Naive thymus-derived CD8-positive, alpha-beta T cell (primary cell): ENCODE measurements around the gene NHP2. TPM values are rescaled to one million over a fixed set of nuclear protein-coding genes. Genes with fewer than 3 reads are reported as not detected.
"Not testable (repeated sequence)": the region's sequence is repeated elsewhere in the genome, so short reads cannot be mapped to it uniquely, and the experiment has no call there.

ENCODE experiments used
- ATAC-seq, 2 donors: fragments of 150-1000 bp; cut with Tn5 transposase in 1 of 2; sonication (Bioruptor Pico), chemical (Tn5 transposase) in 1 of 2; 1 replicate in 1 of 2; 2 replicates in 1 of 2; pipeline ENCODE4 v1.10.0; 2021; ENCODE audit warnings: mild to moderate bottlenecking in 2 of 2, moderate library complexity in 2 of 2
- POLR2A ChIA-PET: fragments of 350-600 bp; sonication (Branson Sonifier 250); formaldehyde crosslinking; loops from one replicate; lab custom pipeline; 2021; ENCODE audit warnings: antibody characterized with exemption; lab: Charles Lee
- DNase-seq, 10 donors: peaks; one replicate each; pipeline versions ENCODE4 v3.0.0 to v3.0.0-alpha.2; 2020 to 2022
- H3K27ac Mint-ChIP-seq, 10 donors: one replicate each; pipeline ENCODE4 v1.8.0; 2020 to 2022; ENCODE audit warnings: mild to moderate bottlenecking in 10 of 10, mixed read lengths in 10 of 10, moderate library complexity in 4 of 10, inconsistent platforms in 1 of 10
- H3K27me3 Mint-ChIP-seq, 5 donors: one replicate each; pipeline ENCODE4 v1.8.0; 2021 to 2022; ENCODE audit warnings: mixed read lengths in 5 of 5
- H3K36me3 Mint-ChIP-seq, 3 donors: one replicate each; pipeline ENCODE4 v1.8.0; 2020 to 2022; ENCODE audit warnings: mixed read lengths in 3 of 3, mild to moderate bottlenecking in 2 of 3, inconsistent platforms in 1 of 3
- H3K4me1 Mint-ChIP-seq, 4 donors: one replicate each; pipeline ENCODE4 v1.8.0; 2021 to 2022; ENCODE audit warnings: mixed read lengths in 4 of 4
- H3K4me3 Mint-ChIP-seq, 10 donors: one replicate each; pipeline ENCODE4 v1.8.0; 2020 to 2022; ENCODE audit warnings: mild to moderate bottlenecking in 10 of 10, mixed read lengths in 10 of 10, moderate library complexity in 6 of 10, inconsistent platforms in 1 of 10
- H3K9me3 Mint-ChIP-seq, 9 donors: one replicate each; pipeline ENCODE4 v1.8.0; 2020 to 2022; ENCODE audit warnings: mixed read lengths in 9 of 9, mild to moderate bottlenecking in 3 of 9, inconsistent platforms in 1 of 9, moderate library complexity in 1 of 9
- polyA plus RNA-seq, 3 donors: library from polyadenylated mRNA; unstranded; fragments of 300-500 nt; fragmentation: Illumina TruSeq; gene quantifications; one replicate each; pipeline ENCODE4 v1.2.3, GENCODE V29; 2021
- total RNA-seq, 8 experiments: library from RNA in 2 of 8; stranded (reverse) in 2 of 8; gene quantifications; one replicate each; pipeline ENCODE4 v1.2.3 and lab custom pipeline; 2021 to 2026

NHP2 gene
- 10 to 100 TPM; 79.3 to 85.4 TPM for total RNA-seq
- polyA plus RNA-seq = 100 to 1,000 TPM; 238 to 276 (median 270) TPM
- 28.0 to 200 (median 39.9) reads per million in 6 experiments for total RNA-seq (lab: John Stamatoyannopoulos, UW)

DNA sequence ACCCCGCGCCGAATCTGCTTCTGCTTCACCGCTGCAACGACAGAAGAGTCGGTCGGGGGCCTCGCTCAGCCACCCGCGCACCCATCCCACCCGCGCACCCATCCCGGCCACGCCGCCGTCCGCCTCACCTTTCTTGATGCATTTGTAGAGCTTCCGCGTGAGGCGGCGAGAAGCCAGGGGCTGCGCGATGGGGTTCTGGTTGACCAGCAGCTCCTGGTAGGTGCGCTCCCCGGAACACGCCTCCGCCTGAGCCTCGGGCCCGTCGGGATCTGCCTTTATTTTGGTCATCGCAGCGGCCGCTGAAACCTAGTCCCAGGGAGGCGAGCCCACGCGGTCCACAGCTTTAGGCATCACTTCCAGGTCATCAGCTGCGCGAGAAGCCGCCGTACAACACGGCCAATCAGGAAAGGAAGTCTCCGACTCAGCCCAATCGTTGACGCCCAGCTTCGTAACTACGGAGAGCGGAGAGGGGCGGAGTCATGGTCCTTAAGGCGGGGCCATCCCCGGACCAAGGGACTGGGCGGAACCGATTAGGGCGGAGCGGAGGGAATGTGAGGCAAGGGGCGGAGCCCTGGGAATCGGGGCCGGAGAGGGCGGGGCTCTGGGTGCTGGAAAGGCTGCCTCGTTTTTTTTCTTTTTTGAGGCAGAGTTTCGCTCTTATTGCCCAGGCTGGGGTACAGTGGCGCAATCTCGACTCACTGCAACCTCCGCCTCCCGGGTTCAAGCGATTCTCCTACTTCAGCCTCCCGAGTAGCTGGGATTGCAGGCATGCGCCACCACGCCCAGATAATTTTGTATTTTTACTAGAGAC, at the start of gene NHP2:
NHP2 (minus strand) TSS at position 356 of the 811 bp plus-strand sequence; CDS start at position 288, 68 bp downstream.
- H3K4me3 Mint-ChIP-seq = peak within 1 kb of the TSS; percentile 88 to 98 (median 97)
- H3K9me3 Mint-ChIP-seq = no peaks in the 10 kb centered on the region
- no peaks in the 10 kb centered on the region for H3K27me3 Mint-ChIP-seq
- DNase-seq = peak; percentile 91 to 98 (median 95)
- peaks cover 12 to 46% (median 41%) of the 10 kb centered on the region in 4 donors for H3K4me1 Mint-ChIP-seq
- peaks cover 0 to 29% (median 0%) of the 10 kb centered on the region in 3 donors for H3K36me3 Mint-ChIP-seq
- peak; percentile 98 for ATAC-seq
- POLR2A ChIA-PET = interaction anchor here (0.5 to 1.8 kb wide), 10 partner anchors 13 to 562 kb away, joined by 3 to 11 read pairs (median 4); partner anchors contain the start of genes HNRNPAB, RMND5B and TMED9
- H3K27ac Mint-ChIP-seq = peak within 1 kb of the TSS; percentile 89 to 97 (median 94)

DNA sequence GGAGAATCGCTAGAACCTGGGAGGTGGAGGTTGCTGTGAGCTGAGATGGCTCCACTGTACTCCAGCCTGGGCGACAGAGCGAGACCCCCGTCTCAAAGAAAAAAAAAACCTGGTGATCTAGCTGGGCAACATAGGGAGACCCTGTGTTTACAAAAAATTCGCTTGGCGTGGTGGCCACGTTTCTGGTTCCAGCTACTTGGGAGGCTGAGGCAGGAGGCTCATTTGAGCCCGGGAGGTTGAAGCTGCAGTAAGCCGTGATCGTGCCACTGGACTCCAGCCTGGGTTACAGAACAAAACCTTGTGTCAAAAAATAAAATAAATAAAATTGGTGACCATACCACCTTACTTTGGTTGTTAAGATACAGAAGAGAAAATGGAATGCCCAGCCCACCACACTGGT, 48.9 kb upstream of the NHP2 start:
- H3K4me1 Mint-ChIP-seq = peaks cover 15 to 27% (median 24%) of the 10 kb centered on the region in 4 donors
- peaks cover 0 to 3% (median 0%) of the 10 kb centered on the region in 5 donors for H3K27me3 Mint-ChIP-seq
- H3K9me3 Mint-ChIP-seq = peaks cover 0 to 2% (median 0%) of the 10 kb centered on the region in 9 donors
- H3K4me3 Mint-ChIP-seq = peak overlapping the region; percentile 31 to 77 (median 56)
- no peak overlapping the region for H3K27ac Mint-ChIP-seq
- ATAC-seq (no peak), DNase-seq (no peak)
- POLR2A ChIA-PET = interaction anchor here (2.2 kb wide), 1 partner anchor 30 kb away, joined by 6 read pairs; the partner anchor contains the start of gene PHYKPL
- H3K36me3 Mint-ChIP-seq = peaks cover 4 to 21% (median 4%) of the 10 kb centered on the region in 3 donors

- Mint-ChIP-seq H3K9me3 (peaks cover 0 to 2% (median 0%) of the 10 kb centered on the region in 9 donors), H3K27me3 (peaks cover 0 to 3% (median 0%) of the 10 kb centered on the region in 5 donors), H3K36me3 (peaks cover 4 to 15% (median 4%) of the 10 kb centered on the region in 3 donors), H3K27ac (peak overlapping the region in 2 of 10 donors; percentile 35 to 47), H3K4me1 (peaks cover 14 to 21% (median 17%) of the 10 kb centered on the region in 4 donors), H3K4me3 (peak overlapping the region in 8 of 10 donors; percentile 3 to 47 (median 26))
- no peak for ATAC-seq
- POLR2A ChIA-PET = interaction anchor here (2.2 kb wide), 1 partner anchor 31 kb away, joined by 6 read pairs; the partner anchor contains the start of gene PHYKPL
- no peak for DNase-seq
Observed at GRCh38 chr5:178201927-178202235, 48.2 kb upstream of the NHP2 start.

- peaks cover 11 to 16% (median 12%) of the 10 kb centered on the region in 4 donors for H3K4me1 Mint-ChIP-seq
- H3K9me3 Mint-ChIP-seq = peaks cover 0 to 2% (median 0%) of the 10 kb centered on the region in 9 donors
- DNase-seq (no peak), ATAC-seq (no peak)
- H3K27ac Mint-ChIP-seq = peak overlapping the region in 1 of 10 donors; percentile 35
- H3K36me3 Mint-ChIP-seq = peaks cover 3 to 10% (median 4%) of the 10 kb centered on the region in 3 donors
- H3K27me3 Mint-ChIP-seq = peaks cover 0 to 3% (median 0%) of the 10 kb centered on the region in 5 donors
- POLR2A ChIA-PET = interaction anchor here (2.2 kb wide), 1 partner anchor 31 kb away, joined by 6 read pairs; the partner anchor contains the start of gene PHYKPL
- peak overlapping the region in 4 of 10 donors; percentile 26 to 42 (median 28) for H3K4me3 Mint-ChIP-seq
Observed at GRCh38 chr5:178201221-178201926, 47.7 kb upstream of the NHP2 start.

GRCh38 chr5:178199581-178200434, 46.1 kb upstream of the NHP2 start:
- H3K4me3 Mint-ChIP-seq = no peak overlapping the region
- H3K9me3 Mint-ChIP-seq = peaks cover 0 to 2% (median 0%) of the 10 kb centered on the region in 9 donors
- H3K36me3 Mint-ChIP-seq = peaks cover 0 to 4% (median 2%) of the 10 kb centered on the region in 3 donors
- peak overlapping the region in 1 of 10 donors; percentile 59 for H3K27ac Mint-ChIP-seq
- ATAC-seq = no peak
- peaks cover 2 to 6% (median 4%) of the 10 kb centered on the region in 4 donors for H3K4me1 Mint-ChIP-seq
- no peak for DNase-seq
- H3K27me3 Mint-ChIP-seq = peaks cover 0 to 3% (median 0%) of the 10 kb centered on the region in 5 donors
- POLR2A ChIA-PET = no interaction called here

DNA sequence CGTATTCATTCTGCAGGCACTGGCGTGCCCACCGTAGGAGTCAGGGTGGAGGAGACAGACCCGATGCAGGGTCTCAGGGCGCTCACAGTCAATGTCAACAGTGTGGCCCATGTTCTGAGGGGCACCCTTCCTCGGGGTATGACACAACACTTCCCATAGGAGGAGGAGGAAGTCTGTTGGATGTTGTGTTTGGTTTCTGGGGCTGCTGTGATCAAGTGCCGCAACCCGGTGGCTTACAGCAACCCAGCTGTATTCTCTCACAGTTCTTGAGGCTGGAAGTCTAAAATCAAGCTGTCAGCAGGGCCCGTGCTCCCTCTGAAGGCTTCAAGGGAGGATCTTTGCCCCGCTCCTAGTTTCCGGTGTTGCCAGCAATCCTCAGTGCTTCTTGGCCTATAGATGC, 45.0 kb upstream of the NHP2 start:
- DNase-seq (no peak), ATAC-seq (no peak)
- Mint-ChIP-seq H3K4me1 (peaks cover 0 to 11% (median 9%) of the 10 kb centered on the region in 4 donors), H3K36me3 (no peaks in the 10 kb centered on the region), H3K4me3 (no peak overlapping the region), H3K27me3 (no peaks in the 10 kb centered on the region), H3K27ac (no peak overlapping the region), H3K9me3 (no peaks in the 10 kb centered on the region)
- POLR2A ChIA-PET = interaction anchor here (0.7 kb wide), 1 partner anchor 16 kb away, joined by 3 read pairs; no protein-coding TSS in a partner anchor

DNA sequence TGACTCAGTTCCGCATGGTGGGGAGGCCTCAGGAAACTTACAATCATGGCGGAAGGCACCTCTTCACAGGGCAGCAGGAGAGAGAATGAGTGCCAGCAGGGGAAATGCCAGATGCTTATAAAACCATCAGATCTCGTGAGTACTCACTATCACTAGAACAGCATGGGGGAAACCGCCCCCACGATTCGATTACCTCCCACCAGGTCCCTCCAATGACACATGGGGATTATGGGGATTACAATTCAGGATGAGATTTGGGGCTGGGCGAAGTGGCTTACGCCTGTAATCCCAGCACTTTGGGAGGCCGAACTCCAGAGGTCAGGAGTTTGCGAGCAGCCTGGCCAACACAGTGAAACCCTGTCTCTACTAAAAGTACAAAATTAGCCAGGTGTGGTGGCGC, 44.5 kb upstream of the NHP2 start:
- not testable (repeated sequence) for H3K36me3 Mint-ChIP-seq, H3K9me3 Mint-ChIP-seq, H3K27ac Mint-ChIP-seq, ATAC-seq, DNase-seq, H3K4me3 Mint-ChIP-seq, H3K27me3 Mint-ChIP-seq
- POLR2A ChIA-PET = interaction anchor here (0.7 kb wide), 1 partner anchor 16 kb away, joined by 3 read pairs; no protein-coding TSS in a partner anchor
- H3K4me1 Mint-ChIP-seq = peaks cover 4 to 16% (median 14%) of the 10 kb centered on the region in 4 donors

GRCh38 chr5:178196986-178197385, 43.3 kb upstream of the NHP2 start:
- H3K9me3 Mint-ChIP-seq = peaks cover 0 to 2% (median 0%) of the 10 kb centered on the region in 9 donors
- DNase-seq (no peak), ATAC-seq (no peak)
- no peak overlapping the region for H3K27ac Mint-ChIP-seq
- H3K4me1 Mint-ChIP-seq = peaks cover 6 to 21% (median 17%) of the 10 kb centered on the region in 4 donors
- peaks cover 0 to 2% (median 0%) of the 10 kb centered on the region in 3 donors for H3K36me3 Mint-ChIP-seq
- H3K27me3 Mint-ChIP-seq = peaks cover 0 to 9% (median 3%) of the 10 kb centered on the region in 5 donors
- POLR2A ChIA-PET = no interaction called here
- no peak overlapping the region for H3K4me3 Mint-ChIP-seq

DNA sequence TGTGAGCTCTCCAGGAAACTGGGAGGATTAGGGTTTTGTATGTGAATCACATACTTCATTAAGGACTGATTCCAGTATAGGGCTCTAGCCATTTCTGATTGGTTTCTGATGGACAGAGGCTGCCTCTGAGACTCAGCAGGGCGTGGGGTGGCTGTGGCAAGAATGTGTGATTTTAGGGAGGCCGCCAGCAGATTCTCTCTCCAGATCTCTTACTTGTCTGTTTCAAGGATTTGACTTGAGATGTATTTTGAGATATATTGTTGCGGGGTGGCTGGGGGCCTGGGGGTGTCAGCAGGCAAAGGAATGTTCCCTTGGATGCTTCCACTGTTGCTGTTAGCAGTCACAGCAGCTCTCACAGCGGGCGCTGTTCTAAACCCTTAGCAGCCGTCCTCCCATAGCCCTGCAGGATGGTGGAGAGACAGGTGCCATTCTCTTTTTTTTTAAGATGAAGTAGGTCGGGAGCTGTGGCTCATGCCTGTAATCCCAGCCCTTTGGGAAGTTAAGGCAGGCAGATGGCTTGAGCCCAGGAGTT, 42.7 kb upstream of the NHP2 start:
- ATAC-seq = no peak
- POLR2A ChIA-PET = interaction anchor here (1.8 kb wide), 1 partner anchor 8 kb away, joined by 9 read pairs; the partner anchor contains the start of gene HNRNPAB

DNA sequence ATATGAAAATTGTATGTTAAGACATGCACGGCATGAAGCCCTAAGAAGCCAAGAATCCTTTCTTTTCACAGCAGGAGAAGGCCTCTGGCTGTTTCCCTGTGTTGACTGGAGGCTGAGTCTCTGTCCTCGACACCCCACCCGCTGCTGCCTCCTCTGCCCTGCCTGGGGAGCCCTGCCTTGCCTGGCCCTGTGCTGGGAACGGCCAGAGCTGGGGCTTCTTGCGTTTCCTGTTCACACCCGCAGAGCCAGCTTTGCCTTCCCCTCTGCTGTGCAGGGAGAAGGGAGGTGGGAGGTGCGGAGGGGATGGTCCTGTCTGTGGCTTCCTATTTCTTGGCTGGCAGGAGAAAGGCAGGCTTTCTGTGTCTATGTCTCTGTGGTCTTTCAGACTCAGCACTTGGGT, 40.3 kb upstream of the NHP2 start:
- Mint-ChIP-seq H3K27me3 (peaks cover 0 to 9% (median 4%) of the 10 kb centered on the region in 5 donors), H3K9me3 (peaks cover 0 to 2% (median 0%) of the 10 kb centered on the region in 9 donors), H3K4me1 (peaks cover 6 to 21% (median 17%) of the 10 kb centered on the region in 4 donors), H3K36me3 (peaks cover 0 to 2% (median 0%) of the 10 kb centered on the region in 3 donors), H3K27ac (peak overlapping the region in 1 of 10 donors; percentile 36), H3K4me3 (no peak overlapping the region)
- ATAC-seq = no peak
- POLR2A ChIA-PET = no interaction called here
- DNase-seq = no peak

More for the DNA sequence above, 42.7 kb upstream of the NHP2 start:
- no peak overlapping the region for H3K27ac Mint-ChIP-seq
- no peak overlapping the region for H3K4me3 Mint-ChIP-seq
- H3K27me3 Mint-ChIP-seq = peaks cover 0 to 9% (median 3%) of the 10 kb centered on the region in 5 donors
- DNase-seq = no peak
- H3K36me3 Mint-ChIP-seq = peaks cover 0 to 2% (median 0%) of the 10 kb centered on the region in 3 donors
- H3K4me1 Mint-ChIP-seq = peaks cover 6 to 21% (median 17%) of the 10 kb centered on the region in 4 donors
- H3K9me3 Mint-ChIP-seq = peaks cover 0 to 2% (median 0%) of the 10 kb centered on the region in 9 donors
